ENCODE measurements around the gene THSD8. TPM values are rescaled to one million over a fixed set of nuclear protein-coding genes. Genes with fewer than 3 reads are reported as not detected.
A peak's percentile ranks its signal among the peaks of the same experiment; 100 is the strongest.
"Not testable (repeated sequence)": the region's sequence is repeated elsewhere in the genome, so short reads cannot be mapped to it uniquely, and the experiment has no call there.

Gene THSD8
- total RNA-seq, 1 donor from 2014 or later: 8.8 TPM

GRCh38 chr19:12796146-12797071 is 5.5 kb upstream of the THSD8 start:
- Mint-ChIP-seq H3K36me3 (peaks cover 2% of the 10 kb centered on the region), H3K27ac (peak overlapping the region; percentile 72), H3K4me1 (peaks cover 29% of the 10 kb centered on the region), H3K27me3 (ENCODE audit: low read depth) (no peaks in the 10 kb centered on the region), H3K9me3 (no peaks in the 10 kb centered on the region), H3K4me3 (no peak overlapping the region)
- DNase-seq (ENCODE audit: low spot score in 2 of 2, unreplicated experiment in 2 of 2): peak in 1 of 2 experiments; percentile 81
- TF ChIP-seq CTCF (IDR thresholded peaks at IDR 0.05; ENCODE audit: unreplicated experiment): peak; percentile 92

- Mint-ChIP-seq H3K4me1 (peaks cover 30% of the 10 kb centered on the region), H3K4me3 (no peak overlapping the region), H3K9me3 (no peaks in the 10 kb centered on the region), H3K27me3 (ENCODE audit: low read depth) (no peaks in the 10 kb centered on the region), H3K27ac (no peak overlapping the region), H3K36me3 (peaks cover 2% of the 10 kb centered on the region)
- DNase-seq (ENCODE audit: low spot score in 2 of 2, unreplicated experiment in 2 of 2): no peak
- TF ChIP-seq CTCF (IDR thresholded peaks at IDR 0.05; ENCODE audit: unreplicated experiment): no peak
Measured at GRCh38 chr19:12797141-12797587, 4.7 kb upstream of the THSD8 start.

- H3K4me1 Mint-ChIP-seq: peaks cover 34% of the 10 kb centered on the region
- not testable (repeated sequence) for H3K27me3 Mint-ChIP-seq (ENCODE audit: low read depth); H3K4me3 Mint-ChIP-seq
Measured at GRCh38 chr19:12797607-12798006, 4.3 kb upstream of the THSD8 start.

GRCh38 chr19:12799742-12800465 is 2.0 kb upstream of the THSD8 start:
- Mint-ChIP-seq H3K36me3 (peaks cover 2% of the 10 kb centered on the region), H3K4me1 (peaks cover 28% of the 10 kb centered on the region), H3K27me3 (ENCODE audit: low read depth) (no peaks in the 10 kb centered on the region), H3K27ac (no peak overlapping the region), H3K9me3 (no peaks in the 10 kb centered on the region), H3K4me3 (peak overlapping the region; percentile 87)
- no peak for DNase-seq (ENCODE audit: low spot score in 2 of 2, unreplicated experiment in 2 of 2)
- TF ChIP-seq CTCF (IDR thresholded peaks at IDR 0.05; ENCODE audit: unreplicated experiment): no peak

More at GRCh38 chr19:12797607-12798006, 4.3 kb upstream of the THSD8 start:
- not testable (repeated sequence) for H3K9me3 Mint-ChIP-seq; DNase-seq (ENCODE audit: low spot score in 2 of 2, unreplicated experiment in 2 of 2); H3K36me3 Mint-ChIP-seq; H3K27ac Mint-ChIP-seq

- no peak for TF ChIP-seq CTCF (IDR thresholded peaks at IDR 0.05; ENCODE audit: unreplicated experiment)
- Mint-ChIP-seq H3K9me3 (no peaks in the 10 kb centered on the region), H3K36me3 (peaks cover 2% of the 10 kb centered on the region), H3K4me1 (peaks cover 28% of the 10 kb centered on the region), H3K4me3 (peak overlapping the region; percentile 87), H3K27me3 (ENCODE audit: low read depth) (no peaks in the 10 kb centered on the region), H3K27ac (peak overlapping the region; percentile 76)
- no peak for DNase-seq (ENCODE audit: low spot score in 2 of 2, unreplicated experiment in 2 of 2)
Measured at GRCh38 chr19:12800466-12800770, 1.5 kb upstream of the THSD8 start.

- Mint-ChIP-seq H3K4me3 (peak overlapping the region; percentile 87), H3K36me3 (peaks cover 2% of the 10 kb centered on the region), H3K4me1 (peaks cover 27% of the 10 kb centered on the region)
Measured at GRCh38 chr19:12800923-12801465, 875 bp upstream of the THSD8 start.

More at GRCh38 chr19:12800923-12801465, 875 bp upstream of the THSD8 start:
- no peak for DNase-seq (ENCODE audit: low spot score in 2 of 2, unreplicated experiment in 2 of 2)
- Mint-ChIP-seq H3K9me3 (no peaks in the 10 kb centered on the region), H3K27ac (peak overlapping the region; percentile 76), H3K27me3 (ENCODE audit: low read depth) (no peaks in the 10 kb centered on the region)
- TF ChIP-seq CTCF (IDR thresholded peaks at IDR 0.05; ENCODE audit: unreplicated experiment): no peak
